T-helper 1 cell (primary cell): ENCODE data around the gene HOTAIR.

Source experiments
- DNase-seq, 5 donors: peaks; one replicate each; pipeline ENCODE4 v3.0.0-alpha.2; 2012 to 2020

The HOTAIR gene

DNA sequence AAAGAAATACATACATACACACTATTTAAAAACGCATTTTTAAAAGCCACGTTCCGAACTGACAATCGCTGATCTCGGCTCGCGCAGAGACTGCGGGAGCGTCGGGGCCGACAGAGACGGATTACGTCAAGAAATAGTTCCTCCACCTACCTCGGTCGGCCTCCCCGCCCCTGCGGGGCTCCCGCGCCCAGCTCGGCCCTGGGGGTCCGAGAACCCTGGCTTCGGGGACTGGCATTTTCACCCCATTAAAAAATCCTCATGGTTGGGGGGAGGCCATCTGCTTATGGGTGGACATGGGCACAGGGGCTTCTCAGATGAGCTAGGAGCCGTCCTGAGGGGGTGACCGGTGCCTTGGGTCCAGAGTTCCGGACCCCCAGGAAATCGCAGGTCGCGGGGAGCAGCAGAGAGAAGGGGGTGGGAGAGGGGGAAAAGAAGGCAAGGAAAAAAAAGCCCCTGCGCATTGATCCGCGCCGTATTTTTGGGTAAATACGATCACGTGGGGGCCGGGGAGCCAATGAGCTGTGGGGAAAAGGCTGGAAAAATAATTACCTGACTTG, 24.9 kb upstream of the HOTAIR start:
- no peak for DNase-seq

DNA sequence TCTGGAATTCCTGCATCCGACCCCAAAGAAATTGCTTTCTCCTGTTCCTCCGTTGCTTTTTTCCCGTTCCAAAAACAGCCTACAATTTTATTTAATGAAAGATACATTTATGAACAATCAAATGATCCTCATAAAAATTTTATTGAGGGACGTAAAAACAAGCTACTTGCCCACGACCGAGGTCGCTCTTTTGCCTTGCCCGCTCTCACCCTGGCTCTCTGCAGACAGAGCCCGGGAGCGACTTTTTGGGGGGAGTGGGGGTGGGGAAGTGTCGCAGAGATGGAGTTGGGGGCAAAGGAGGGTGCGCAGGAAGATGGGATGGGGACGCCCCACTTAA, 24.1 kb upstream of the HOTAIR start:
- DNase-seq = no peak

DNA sequence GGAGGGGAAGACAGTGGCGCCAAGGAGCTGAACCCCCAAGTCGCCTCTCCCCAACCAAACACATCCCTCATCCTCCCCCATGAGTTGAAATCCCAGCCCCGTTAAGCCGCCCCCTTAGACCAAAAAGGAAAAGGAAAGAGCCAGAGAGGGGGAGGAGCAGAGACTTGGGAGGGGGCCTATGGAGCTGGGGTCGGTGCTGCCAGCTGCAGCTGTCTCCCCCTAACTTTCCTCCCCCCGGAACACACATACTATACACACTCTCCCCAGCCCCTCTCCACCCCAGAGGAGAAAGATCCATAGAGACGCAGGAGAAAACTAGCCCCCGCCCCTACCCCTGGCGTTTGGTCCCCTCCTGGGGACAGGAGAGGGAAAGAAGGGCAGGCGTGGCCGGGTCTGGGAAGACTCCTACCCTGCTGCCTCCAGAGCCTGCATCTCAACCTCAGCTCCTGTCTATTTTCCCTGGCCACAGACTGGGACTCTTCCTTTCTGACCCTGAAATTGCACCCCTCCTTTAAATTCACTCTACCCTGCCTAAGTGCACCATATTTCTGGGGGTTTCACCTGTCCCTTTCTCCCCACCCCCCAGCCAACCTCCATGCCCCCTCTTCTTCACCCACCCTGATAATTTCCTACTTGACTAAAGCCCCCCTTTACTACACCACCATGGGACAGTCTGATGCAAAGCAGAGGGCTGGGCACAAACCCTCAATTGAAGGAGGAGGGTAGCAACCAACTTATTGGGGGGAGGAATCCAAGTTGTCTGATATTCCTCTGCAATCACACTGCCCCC, 23.6 kb upstream of the HOTAIR start:
- no peak for DNase-seq

DNA sequence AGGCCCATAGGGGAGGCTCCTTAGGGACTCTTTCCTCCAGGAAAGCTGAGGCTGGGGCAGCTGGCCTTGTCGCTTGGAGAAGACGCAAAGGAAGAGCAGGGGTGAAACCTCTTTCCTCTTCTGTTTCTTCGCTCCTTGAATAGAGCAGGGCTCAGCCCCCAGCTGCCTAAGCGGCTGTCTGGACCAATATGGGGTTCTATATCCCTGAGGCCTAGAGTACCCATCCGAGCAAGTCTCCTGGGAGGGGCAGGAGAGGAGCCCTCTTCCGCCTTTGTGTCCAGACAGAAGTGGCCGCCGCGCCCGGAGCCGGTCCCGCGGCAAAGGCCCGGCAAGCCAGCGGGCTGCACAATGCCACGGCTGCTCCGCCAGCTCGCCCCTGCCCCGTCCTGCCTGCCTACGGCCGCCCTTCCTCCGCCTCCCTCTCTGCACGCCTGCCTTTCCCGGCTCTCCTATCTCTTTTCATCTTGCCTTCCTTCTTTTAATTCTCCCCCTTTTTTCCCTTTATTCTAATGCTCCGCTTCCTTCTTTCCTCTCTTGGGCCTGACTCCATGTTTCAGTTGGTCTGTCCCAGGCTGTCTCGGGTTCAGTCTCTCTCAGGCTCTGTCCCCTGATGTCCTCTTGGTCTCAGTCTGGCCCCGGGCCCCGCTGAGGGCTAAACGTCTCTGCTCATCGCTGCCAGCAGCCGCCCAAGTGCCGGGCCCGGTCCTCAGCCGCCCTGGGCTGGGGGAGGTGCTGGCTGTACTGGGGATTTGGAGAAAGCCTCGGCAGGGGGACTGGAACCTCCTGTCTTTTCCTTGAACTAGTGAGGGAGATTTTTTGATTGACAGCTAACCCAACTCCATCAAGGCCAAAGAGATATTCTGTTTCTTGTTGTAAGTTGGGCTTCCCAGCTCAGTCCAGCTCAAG, 22.7 kb upstream of the HOTAIR start:
- DNase-seq = no peak

DNA sequence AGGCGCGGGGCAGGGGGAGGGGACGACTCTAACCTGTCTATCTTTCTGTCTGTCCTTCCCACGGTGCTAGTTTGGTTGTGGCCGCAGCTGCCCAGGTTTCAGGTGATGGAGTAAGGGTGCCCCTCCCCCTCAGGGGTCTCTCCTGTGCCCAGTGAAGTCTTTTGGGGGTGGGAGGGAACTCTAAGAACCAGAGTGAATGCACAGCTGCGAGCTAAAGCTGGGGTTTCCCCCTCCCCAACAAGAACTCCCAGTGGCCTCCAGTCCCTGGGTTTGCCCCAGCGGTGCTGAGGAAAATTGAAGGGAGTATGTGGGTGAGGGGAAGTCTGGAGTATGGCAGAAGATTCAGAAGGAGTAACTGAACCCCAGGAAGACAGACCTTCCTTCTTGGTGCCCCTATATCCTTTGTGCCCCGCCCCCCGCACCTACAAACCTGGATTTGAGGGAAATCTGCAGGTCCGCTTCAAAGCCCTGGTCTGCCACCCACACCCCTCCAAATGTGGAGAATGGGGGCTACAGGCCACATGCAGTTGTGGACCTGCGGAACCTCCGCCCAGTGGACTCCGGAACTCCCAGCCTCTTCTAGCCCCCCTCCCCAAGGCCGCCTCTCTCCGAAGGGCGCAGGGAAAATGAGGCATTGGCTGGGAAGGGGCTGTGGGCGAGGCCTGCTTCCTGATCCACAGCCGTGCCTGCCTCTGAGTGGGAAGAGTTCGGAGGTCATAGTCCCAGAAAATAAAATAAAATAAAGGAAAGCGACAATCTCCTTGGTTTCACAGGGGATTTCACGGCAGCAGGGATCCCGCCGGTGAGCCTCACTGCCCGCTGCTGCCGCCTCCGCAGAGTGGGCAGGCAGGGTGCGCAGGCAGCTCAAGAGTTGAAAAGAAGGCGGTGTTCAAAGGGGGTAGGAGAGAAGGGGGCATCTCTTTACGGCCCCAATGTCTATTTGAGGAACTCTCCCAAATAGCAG, 21.8 kb upstream of the HOTAIR start:
- DNase-seq = no peak

DNA sequence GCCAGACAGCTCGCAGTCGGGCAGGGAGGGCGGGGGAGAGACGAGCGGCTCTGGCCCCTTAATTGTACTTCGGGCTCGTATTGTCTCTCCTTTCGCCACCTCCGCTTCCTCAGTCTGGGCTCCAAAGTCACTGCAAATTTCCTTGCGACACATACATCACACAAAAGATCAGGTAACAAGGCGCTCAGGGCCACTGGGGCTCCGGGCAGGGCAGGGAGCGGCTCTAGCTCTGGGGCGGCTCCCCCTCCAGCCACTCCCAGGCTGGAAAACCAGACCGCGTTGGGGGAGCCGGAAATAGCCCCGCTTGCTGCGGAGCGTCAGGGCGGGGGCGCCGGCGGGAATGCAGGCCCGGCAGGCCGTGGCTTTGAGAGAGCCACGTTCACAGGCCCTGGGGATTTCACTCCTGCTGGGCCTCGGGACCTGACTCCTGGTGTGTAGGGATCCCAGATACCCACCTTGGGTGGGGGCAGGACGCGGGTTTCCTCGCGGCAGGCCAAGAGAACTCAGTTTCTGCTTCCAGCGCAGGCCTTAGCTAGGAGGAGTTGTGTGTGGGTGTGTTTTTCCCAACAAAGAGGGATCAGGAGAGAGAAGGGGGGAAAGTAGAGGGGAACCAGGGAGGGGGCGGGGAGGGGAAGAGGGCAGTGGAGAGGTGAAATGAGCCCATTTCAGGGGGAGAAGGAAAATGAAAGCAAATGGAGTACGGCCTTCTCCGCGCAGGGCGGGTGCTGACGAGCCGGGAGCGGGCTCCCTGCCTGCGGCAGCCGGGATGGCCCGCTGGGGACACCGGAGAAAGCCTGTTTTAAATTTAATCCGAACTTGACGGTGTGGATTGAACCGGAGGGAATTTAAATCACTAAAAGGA, 20.9 kb upstream of the HOTAIR start:
- DNase-seq = no peak

DNA sequence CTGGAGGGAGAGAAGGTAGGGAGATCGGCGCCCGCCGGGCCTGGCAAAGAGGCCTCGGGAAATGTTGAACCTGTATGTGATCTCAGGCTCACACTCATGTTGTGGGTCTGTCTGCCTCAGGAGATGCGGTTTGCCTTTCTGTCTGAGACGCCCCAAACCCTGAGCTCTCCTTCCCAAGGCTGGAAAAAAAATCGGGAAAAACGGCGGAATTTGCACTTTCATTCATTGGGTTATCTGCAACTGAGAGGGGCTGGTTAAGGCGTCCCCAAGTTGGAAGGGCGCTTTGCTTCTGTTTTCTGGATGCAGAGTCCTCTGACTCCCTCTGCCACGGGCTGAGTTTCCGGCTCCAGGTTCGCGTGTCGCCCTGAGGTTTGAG, 20.2 kb upstream of the HOTAIR start:
- no peak for DNase-seq

DNA sequence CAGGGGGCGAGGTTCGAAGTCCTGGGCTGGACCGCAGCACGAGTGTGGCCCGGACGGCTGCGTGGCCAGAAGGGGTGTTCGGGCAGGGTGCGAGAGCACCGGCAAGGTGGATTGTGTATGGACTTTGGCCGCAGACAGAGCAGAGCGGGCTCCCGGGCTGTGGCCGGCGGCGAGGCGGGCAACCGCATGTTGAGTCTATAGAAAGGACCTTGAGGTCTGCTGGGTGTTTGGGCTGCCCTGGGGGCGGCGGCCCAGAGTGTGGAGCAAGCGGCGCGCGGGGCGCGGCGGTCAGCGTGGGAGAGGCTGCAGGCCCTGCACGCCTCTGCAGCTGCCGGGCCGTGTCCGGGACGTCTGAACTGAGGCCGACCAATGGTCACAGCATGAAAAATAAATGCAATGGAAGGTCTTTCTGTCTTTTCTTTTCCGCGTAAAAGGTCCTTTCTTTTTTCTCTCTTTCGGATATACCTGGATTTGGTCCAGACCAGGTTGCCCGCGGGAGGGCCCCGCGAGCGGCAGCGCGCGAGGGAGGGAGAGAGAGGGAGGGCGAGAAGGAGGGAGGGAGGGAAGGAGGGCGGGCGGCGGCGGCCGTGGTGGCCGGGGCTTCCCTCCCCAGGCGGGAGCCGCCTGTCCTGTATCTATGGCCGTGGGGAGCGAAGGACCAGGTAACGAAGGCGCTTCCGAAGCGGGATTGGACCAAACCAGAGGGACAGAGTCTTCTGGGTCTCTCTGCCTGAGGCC, 19.7 kb upstream of the HOTAIR start:
- no peak for DNase-seq

DNA sequence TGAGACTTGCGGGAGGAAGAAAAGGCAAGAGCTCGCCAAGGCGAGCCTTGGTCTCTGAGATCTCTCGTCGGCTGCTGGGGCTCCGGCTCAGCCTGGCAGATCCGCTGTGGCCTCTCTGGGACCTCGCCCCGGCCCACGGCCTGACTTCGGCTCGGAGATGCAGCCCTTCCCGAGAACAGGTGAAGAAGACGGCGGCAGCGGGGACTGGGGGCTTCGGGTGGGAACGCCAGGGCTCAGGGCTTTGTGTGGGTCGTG, 19.2 kb upstream of the HOTAIR start:
- DNase-seq = no peak

DNA sequence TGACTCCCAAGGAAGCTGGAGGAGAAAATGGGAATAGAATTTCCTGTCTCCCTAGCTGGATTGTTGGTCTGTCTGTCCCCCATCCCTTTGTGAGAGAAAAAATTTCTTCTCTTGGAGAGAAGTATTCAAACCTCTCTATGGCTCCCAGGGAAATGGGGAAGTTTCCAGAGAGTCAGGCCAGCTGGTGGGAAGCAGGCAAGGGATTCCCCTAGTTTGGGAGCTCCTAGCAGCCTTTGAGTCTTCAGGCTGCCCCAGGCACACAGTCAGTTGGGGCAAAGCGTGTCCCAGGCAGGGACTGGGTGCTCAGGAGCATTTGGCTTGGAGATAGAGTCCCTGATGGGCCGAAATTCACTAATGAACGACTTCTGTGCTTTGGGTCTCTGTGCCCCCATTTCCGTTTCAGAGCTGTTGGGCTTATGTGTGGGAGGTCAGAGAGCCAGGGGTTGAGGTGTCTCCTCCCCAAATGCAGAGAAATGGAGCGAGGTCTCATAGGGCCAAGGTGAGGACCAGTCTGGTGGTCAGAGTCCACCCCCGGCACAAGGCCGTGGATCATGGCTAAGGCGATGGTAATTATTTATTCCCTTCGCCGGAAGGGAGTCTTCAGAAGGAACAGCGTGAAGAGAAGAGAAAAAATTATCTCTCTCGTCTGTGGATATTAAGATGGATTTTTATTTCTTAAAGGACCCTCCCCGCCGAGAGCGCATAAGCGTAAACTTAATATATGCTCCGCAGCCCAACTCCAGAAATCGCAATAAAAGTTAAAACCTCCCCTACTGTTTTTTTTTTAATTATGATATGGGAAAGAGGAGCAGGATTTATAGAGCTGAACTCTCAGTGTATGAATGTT, 18.6 kb upstream of the HOTAIR start:
- no peak for DNase-seq

DNA sequence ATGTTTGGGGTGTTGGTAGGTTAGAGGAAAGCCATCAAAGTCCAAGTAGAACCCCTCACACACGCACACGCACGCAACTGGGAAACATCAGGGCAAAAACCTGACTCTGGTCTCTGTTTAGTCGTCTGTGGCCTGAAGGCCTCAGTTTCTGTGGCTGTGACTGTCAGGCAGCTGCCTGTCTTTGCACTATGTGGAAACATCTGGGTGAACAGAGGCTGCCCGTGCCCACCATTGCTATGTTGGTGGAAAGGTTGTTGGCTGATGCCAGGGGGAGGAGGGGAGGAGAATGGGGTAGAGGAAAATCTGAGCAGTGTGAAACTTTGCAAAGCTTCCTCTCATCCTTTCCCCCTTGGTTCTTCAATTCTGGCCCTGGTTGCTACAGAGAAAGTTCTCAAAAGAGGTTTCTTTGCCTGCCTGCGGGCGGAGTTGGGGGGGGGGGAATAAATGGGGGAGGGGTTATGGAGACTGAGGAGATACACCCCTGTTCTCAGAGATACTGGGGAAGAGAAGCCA, 17.7 kb upstream of the HOTAIR start:
- DNase-seq = no peak

DNA sequence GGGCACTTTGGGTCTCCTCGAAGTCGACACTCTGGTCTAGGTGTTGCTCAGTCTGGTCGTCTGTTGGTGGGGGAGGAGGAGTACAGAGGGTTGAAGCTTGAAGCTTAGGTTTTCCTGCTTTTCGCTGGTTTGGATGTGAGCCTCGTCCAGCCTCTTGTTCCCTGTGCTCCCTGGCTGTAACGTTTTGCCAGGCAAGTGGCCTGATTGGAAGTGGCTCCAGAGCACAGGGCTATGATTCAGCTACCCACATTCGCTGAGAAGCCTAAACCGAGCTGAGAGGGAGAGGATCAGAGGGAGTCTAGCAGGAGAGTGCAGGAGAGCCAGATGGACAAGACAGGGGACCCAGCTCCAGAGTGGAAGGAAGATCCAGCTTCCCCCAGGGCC, 16.3 kb upstream of the HOTAIR start:
- DNase-seq = no peak

DNA sequence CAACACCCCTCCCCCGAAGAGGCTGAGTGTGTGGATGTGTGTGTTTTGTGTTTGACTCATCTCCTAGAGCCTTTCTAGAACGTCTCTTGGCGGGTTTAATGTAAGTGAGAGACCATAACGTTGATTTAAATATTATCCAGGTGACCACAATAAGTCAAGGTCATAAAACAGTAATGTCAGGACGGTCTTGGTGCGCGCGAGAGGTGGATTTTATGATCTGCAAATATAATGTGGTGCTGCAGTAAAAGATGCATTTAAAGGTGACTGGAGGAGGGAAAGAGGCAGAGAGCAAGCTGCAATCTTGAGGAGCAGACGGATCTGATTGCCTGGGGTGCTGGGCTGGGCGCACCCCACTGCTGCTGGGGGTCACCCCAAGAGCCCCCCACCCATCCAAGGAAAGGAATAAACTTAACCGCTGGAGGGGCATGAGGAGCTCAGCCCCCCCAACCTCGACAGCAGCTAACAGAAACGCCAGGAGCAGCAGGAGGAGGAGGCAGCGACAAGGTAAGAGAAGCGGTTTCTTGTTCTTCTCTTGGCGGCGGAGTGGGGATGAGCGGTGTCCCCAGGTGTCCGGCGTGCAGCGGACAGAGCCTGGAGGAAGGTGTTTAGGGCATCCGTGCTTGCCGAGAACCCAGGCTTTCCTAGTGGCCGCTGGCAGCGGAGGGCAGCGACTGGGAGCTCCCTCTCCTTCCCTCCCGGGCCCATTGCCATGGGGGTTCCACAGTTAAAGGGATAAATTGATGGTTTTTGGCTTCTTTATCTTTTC, 15.7 kb upstream of the HOTAIR start:
- DNase-seq = no peak

DNA sequence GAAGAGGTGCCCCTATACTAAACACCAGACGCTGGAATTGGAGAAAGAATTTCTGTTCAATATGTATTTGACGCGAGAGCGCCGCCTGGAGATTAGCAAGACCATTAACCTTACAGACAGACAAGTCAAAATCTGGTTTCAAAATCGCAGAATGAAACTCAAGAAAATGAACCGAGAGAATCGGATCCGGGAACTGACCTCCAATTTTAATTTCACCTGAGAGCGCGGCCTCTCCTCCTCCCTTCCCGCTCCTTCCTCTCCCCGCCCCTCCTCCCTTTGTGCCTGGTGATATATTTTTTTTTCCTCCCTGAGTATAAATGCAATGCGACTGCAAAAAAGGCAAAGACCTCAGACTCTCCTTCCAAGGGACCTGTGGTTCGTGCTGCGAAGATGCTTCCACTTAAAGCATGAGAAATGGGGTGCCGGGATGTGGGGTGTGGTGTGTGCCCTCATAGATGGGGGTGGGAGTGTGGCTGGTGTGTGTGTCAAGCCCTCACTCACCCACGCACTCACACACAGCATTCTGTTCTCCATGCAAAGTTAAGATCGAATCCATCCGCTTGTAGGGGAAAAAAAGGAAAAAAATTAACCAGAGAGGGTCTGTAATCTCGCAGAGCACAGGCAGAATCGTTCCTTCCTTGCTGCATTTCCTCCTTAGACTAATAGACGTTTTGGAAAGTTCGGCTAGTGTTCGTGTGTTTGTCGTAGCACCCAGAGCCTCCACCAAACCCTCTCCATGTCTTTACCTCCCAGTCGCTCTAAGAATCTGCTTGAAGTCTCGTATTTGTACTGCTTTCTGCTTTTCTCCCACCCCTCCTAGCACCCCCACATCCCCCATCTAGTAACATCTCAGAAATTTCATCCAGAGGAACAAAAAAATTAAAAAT, 14.7 kb upstream of the HOTAIR start:
- DNase-seq = peak in 1 of 5 donors; percentile 41

DNA sequence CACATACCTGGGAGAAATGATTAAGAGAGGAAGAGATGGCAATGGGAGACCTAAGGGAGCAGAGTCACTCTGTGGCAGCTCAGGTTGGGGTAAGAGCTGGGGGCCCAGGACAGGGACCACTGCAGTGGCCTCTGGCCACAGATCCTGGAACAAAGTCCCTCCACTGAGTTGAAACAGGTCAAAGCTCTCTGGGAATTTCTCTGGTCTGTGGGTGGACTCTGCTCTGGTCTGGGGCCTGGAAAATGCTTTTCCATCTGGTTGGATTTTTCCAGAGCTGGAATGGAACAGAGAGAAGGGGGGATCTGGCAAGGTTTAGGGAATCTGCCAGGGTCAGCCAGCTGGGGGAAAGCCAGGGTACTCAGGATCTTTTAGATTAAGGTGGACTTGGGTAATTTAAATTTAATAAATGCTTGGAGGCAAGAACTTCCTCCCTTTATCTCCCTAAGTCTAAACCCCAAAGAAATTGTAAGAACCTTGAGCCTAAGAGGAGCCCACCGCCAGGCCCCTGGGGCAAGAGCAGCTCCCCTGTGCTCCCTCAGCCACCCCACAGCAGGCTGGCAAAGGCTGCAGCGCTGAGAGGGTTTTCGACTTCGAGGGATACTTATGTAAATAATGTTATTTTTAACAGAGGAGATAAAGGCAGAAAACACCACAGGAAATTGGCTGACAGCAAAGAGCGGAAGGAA, 13.9 kb upstream of the HOTAIR start:
- DNase-seq = no peak

DNA sequence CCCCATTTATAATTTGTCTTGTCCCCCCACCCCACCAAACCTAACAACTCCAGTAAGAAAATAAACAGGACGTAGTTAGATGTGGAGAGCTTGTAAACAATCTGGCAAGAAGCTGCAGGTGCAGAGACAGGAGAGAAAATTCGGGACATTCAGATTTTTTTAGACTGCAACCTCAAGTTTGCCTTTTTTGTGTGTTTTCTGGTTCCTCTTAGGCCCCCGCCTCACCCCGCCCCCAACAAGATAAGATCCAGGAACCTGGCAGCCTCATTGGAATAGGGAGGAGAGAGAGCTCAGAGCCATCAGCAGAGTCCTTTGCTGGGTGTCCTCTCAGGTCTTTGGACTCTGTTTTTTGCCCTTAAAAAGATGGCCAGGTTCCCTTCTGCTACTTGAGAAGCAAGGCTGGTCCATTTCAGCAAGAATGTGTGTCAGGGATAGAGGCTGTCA, 13.1 kb upstream of the HOTAIR start:
- no peak for DNase-seq

DNA sequence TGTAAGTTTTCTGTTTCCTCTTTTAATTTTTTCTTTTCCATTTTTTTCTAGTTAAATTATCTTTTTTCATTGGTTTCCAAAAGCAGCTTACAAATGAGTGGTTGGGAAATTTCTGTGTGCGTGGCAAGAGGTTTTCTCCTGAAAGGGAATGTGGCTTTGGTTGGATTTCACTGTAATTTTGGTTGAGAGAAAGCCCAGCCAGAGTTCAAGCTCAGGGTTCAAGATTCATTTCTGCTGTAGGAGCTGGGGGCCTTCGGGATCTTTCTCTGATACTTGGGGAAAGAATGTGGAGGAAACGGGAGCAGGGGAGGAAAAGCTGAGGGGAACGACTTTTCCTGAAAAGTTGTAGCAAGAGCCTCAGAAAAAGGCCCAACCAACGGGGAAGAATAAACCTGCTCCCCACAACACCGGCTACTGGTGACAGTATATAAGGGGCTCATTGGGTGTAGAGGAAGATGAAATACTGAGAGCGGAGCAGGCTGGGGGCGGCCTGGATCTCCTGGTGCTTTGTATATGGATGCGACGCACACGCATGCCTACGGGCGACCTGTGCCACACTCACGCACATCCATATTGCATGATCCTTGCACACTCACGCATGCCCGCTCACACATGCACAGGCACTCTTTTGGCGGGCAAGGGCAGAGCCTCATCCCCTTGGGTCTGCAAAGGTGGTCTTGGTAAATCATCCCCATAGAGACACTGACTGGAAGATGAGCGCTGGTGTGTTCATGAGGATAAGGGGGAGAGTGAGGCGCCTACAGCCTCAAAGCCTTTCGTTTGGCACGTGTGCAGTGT, 12.1 kb upstream of the HOTAIR start:
- DNase-seq = no peak
